Measurements from ENCODE around the gene FERMT1. TPM values are rescaled to one million over a fixed set of nuclear protein-coding genes. Genes with fewer than 3 reads are reported as not detected.

Gene FERMT1
- total RNA-seq, 4 donors from 2014 or later: 12.4 to 21.2 (median 16.2) TPM

GRCh38 chr20:6075428-6076219, 47.2 kb downstream of the FERMT1 start:
- H3K4me1 ChIP-seq: peaks cover 0 to 8% (median 2%) of the 10 kb centered on the region in 4 donors
- no peak overlapping the region for H3K4me3 ChIP-seq
- no peaks in the 10 kb centered on the region for H3K9me3 ChIP-seq
- H3K36me3 ChIP-seq: peaks cover 0 to 16% (median 0%) of the 10 kb centered on the region in 3 donors
- TF ChIP-seq, protein P1, sequence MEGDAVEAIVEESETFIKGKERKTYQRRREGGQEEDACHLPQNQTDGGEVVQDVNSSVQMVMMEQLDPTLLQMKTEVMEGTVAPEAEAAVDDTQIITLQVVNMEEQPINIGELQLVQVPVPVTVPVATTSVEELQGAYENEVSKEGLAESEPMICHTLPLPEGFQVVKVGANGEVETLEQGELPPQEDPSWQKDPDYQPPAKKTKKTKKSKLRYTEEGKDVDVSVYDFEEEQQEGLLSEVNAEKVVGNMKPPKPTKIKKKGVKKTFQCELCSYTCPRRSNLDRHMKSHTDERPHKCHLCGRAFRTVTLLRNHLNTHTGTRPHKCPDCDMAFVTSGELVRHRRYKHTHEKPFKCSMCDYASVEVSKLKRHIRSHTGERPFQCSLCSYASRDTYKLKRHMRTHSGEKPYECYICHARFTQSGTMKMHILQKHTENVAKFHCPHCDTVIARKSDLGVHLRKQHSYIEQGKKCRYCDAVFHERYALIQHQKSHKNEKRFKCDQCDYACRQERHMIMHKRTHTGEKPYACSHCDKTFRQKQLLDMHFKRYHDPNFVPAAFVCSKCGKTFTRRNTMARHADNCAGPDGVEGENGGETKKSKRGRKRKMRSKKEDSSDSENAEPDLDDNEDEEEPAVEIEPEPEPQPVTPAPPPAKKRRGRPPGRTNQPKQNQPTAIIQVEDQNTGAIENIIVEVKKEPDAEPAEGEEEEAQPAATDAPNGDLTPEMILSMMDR (IDR thresholded peaks at IDR 0.05): no peak
- TF ChIP-seq POLR2A (IDR thresholded peaks at IDR 0.05): no peak
- peak overlapping the region in 3 of 4 donors; percentile 23 to 67 (median 61) for H3K27ac ChIP-seq
- DNase-seq: no peak
- no peaks in the 10 kb centered on the region for H3K27me3 ChIP-seq

GRCh38 chr20:6074784-6075183, 48.0 kb downstream of the FERMT1 start:
- no peaks in the 10 kb centered on the region for H3K27me3 ChIP-seq
- TF ChIP-seq, protein P1 (IDR thresholded peaks at IDR 0.05): no peak
- no peak for TF ChIP-seq POLR2A (IDR thresholded peaks at IDR 0.05)
- peaks cover 0 to 8% (median 2%) of the 10 kb centered on the region in 4 donors for H3K4me1 ChIP-seq
- no peak overlapping the region for H3K4me3 ChIP-seq
- DNase-seq: no peak
- no peaks in the 10 kb centered on the region for H3K9me3 ChIP-seq
- H3K27ac ChIP-seq: no peak overlapping the region
- H3K36me3 ChIP-seq: peaks cover 0 to 16% (median 0%) of the 10 kb centered on the region in 3 donors

DNA sequence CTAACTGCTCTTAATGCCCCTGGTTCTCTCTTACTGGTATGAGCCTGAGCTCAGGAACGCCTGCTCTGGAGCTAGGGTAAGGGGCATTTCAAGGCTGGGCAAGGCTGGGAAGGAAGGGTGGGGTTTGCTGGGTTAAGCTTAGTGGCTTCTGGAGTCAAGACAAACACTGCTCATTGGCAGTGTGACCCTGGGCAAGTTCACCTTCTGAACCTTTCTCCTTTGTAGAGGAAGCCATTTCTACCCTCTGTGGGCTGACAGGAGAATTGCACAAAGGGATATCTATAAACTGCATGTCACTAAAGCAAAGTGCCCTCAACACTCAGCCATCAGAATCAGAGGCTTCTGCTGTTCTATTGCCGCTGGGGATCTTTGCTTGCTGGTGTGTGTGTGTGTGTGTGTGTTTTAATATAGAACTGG, 48.7 kb downstream of the FERMT1 start:
- H3K36me3 ChIP-seq: peaks cover 0 to 16% (median 0%) of the 10 kb centered on the region in 3 donors
- peaks cover 0 to 8% (median 2%) of the 10 kb centered on the region in 4 donors for H3K4me1 ChIP-seq
- DNase-seq: no peak
- no peaks in the 10 kb centered on the region for H3K9me3 ChIP-seq
- no peak overlapping the region for H3K27ac ChIP-seq
- H3K4me3 ChIP-seq: no peak overlapping the region
- H3K27me3 ChIP-seq: no peaks in the 10 kb centered on the region
- TF ChIP-seq POLR2A (IDR thresholded peaks at IDR 0.05): no peak
- TF ChIP-seq, protein P1 (IDR thresholded peaks at IDR 0.05): peak in 4 of 6 experiments; percentile 35 to 62 (median 50)

- H3K9me3 ChIP-seq: no peaks in the 10 kb centered on the region
- no peak overlapping the region for H3K27ac ChIP-seq
- H3K36me3 ChIP-seq: peaks cover 0 to 10% (median 0%) of the 10 kb centered on the region in 3 donors
- H3K4me1 ChIP-seq: peaks cover 0 to 8% (median 1%) of the 10 kb centered on the region in 4 donors
- no peak for TF ChIP-seq POLR2A (IDR thresholded peaks at IDR 0.05)
- TF ChIP-seq, protein P1 (IDR thresholded peaks at IDR 0.05): no peak
- no peaks in the 10 kb centered on the region for H3K27me3 ChIP-seq
- no peak for DNase-seq
- no peak overlapping the region for H3K4me3 ChIP-seq
Observed at GRCh38 chr20:6070829-6071695, 51.8 kb downstream of the FERMT1 start.

- no peak overlapping the region for H3K27ac ChIP-seq
- no peaks in the 10 kb centered on the region for H3K9me3 ChIP-seq
- DNase-seq: no peak
- H3K27me3 ChIP-seq: no peaks in the 10 kb centered on the region
- H3K4me3 ChIP-seq: no peak overlapping the region
- H3K36me3 ChIP-seq: peaks cover 0 to 10% (median 0%) of the 10 kb centered on the region in 3 donors
- no peaks in the 10 kb centered on the region for H3K4me1 ChIP-seq
- TF ChIP-seq POLR2A (IDR thresholded peaks at IDR 0.05): no peak
- TF ChIP-seq, protein P1 (IDR thresholded peaks at IDR 0.05): no peak
Observed at GRCh38 chr20:6069669-6070068, 53.2 kb downstream of the FERMT1 start.
